ENCODE results near the gene AP2B1.
"Not testable (repeated sequence)": the region's sequence is repeated elsewhere in the genome, so short reads cannot be mapped to it uniquely, and the experiment has no call there.

AP2B1 gene

DNA sequence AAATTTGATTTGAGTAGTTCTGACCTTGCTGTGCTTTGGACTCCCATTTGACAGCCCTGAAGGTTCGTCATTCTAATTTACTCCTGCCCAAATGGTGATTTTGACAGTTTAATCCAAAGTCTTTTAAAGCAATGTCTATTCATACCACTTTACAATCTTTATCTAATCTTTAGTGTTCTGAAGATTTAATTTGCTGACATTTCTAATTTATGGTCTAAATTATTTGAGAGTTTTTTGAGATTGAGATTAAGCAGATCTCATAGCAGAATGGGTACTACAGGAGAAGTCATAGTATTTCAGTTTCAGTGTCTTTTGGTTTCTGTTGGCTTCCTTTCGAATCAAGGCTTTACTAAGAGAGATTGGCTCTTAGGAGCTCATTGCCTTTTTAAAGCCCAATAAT, 111.7 kb downstream of the AP2B1 start:
- DNase-seq (ENCODE audit: low read depth in 3 of 3) = no peak

DNA sequence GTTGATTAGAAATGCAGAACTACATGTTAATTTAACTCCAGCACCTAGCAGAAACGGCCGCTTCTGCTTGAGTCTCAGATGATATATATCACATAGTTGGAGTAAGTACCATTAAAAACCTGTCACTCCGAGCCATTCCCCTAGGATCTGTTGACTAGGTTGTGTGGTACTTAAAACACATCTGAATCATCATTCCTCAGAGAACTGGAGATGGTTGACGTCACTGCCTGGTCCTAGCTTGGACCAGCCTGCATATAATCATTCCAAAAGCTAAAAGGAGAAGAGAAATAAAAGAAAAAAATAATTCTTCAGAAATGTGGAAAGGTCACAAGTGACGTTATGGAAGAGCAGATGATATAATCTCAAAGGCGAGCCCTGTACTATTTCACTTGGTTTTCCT, 113.0 kb downstream of the AP2B1 start:
- no peak for DNase-seq (ENCODE audit: low read depth in 3 of 3)

DNA sequence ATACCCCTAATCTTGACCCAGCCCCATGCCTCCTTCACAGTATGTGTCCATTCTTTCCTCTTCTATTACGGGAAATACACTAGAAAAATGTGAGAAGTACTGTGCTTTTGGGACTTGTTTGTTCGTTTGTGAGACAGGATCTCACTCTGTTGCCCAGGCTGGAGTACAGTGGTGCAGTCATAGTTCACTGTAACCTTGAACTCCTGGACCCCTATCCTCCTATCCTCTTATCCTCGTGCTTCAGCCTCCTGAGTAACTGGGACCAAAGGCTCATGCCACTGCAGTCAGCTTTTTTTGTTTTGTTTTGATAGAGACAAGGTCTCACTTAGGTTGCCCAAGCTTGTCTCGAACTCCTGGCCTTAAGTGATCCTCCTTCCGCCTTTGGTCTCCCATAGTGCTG, 114.4 kb downstream of the AP2B1 start:
- no peak for DNase-seq (ENCODE audit: low read depth in 3 of 3)

DNA sequence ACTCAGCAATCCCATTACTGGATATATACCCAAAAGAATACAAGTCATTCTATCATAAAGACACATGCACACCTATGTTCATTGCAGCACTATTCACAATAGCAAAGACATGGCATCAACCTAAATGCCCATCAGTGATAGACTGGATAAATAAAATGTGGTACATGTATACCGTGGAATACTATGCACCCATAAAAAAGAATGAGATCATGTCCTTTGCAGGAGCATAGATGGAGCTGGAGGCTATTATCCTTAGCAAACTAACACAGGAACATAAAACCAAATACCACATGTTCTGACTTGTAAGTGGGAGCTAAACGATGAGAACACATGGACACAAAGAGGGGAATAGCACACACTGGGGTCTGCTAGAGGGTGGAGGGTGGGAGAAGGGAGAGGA, 116.2 kb downstream of the AP2B1 start:
- not testable (repeated sequence) for DNase-seq (ENCODE audit: low read depth in 3 of 3)

DNA sequence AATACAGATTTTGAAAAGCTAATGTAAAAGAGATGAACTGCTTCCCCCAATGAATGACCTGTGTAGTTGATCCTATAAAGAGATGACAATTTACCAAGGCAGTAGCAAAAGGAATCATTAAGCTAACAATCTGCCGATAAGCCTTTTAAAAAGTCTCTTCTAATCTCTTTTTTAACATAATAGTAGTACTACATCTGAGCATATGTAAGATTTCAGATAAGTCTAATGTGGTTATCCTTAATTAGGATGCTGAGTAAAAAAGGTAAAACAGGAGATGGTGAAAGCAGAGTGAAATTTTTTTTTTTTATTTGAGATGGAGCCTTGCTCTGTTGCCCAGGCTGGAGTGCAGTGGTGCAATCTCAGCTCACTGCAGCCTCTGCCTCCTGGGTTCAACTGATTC, 118.1 kb downstream of the AP2B1 start:
- no peak for DNase-seq (ENCODE audit: low read depth in 3 of 3)

DNA sequence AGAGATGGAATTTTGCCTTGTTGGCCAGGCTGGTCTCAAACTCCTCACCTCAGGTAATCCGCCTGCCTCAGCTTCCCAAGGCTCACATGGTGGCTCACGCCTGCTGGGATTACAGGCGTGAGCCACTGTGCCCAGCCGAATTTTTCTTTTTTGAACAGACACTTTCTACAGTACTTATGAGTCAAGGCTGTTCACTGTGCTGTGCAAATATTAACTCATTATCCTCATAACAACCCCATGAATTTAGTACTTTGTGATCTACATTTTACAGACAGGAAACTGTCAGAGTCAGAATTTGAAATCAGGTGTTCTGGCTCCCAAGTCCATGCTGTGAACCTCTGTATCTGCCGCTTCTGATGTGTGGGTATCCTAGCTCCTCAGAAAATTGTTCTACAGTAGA, 118.6 kb downstream of the AP2B1 start:
- no peak for DNase-seq (ENCODE audit: low read depth in 3 of 3)

DNA sequence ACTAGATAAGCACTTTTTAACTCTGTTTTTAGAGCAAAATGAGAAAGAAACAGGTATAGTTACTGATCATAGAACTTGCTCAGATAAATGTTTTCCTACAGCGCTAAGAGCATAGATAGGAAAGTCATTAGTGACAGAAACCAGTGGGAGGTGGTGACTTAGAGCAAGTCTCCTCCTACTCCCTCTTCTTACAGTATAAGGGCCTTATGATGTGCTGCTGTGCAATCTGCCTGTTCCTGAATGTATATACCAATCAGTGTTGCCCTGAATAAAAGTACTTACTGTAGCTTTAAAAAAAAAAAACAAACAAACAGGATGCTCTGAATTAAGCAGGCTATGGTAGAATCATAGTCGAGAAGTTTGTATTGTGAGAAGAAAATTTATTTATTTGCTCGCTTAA, 121.0 kb downstream of the AP2B1 start:
- no peak for DNase-seq (ENCODE audit: low read depth in 3 of 3)

DNA sequence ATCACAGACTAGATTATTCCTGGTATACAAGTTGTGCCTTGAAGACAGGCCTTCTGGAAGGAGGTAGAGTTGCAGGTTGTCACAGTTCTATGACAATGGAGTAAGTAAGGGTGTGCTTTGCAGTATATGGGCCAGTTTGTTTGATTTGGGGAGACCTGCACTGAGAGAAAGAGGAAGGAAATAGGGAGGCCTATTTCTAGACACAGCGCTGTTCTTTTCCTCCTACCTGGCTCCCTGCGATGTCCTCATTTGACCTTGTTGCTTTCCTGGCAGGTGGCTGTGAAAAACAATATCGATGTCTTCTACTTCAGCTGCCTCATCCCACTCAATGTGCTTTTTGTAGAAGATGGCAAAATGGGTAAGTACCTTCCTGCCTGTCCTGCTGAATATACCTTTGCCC, 121.8 kb downstream of the AP2B1 start:
- DNase-seq (ENCODE audit: low read depth in 3 of 3) = no peak

DNA sequence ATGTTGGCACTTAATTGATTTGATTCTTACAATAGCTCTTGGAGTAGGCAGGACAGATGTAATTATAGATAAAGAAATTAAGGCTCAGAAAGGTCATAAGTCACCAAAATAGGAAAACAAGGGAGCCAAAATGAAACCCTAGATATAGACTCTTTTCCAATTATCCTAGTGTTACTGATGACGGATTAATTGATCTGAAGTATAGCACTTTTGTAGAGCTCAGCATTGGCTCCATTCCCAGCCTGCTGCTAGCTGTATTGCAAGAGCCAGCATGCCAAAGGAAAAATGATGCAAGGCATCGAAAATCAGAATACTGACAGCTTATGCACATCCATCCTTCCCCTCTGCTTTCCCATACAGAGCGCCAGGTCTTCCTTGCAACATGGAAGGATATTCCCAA, 122.8 kb downstream of the AP2B1 start:
- no peak for DNase-seq (ENCODE audit: low read depth in 3 of 3)

DNA sequence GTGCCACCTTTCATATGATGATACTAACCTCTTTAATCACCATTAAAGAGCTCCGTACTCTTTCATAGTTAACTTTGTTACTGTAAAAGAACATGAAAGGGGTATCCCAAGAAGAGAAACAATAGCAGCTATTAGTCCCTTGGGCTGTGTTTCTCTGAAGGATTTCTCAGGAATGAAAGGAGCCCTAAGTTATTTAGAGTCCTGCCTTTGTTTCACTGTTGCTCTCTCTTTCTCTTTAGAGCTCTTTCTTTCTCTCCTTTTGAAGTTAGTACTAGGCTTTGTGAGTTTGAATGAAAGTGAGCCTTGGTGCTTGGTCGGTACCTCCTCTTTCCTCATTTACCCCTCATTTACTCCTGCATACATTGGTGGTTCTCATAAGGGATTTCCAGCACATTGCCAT, 123.8 kb downstream of the AP2B1 start:
- DNase-seq (ENCODE audit: low read depth in 3 of 3) = no peak

DNA sequence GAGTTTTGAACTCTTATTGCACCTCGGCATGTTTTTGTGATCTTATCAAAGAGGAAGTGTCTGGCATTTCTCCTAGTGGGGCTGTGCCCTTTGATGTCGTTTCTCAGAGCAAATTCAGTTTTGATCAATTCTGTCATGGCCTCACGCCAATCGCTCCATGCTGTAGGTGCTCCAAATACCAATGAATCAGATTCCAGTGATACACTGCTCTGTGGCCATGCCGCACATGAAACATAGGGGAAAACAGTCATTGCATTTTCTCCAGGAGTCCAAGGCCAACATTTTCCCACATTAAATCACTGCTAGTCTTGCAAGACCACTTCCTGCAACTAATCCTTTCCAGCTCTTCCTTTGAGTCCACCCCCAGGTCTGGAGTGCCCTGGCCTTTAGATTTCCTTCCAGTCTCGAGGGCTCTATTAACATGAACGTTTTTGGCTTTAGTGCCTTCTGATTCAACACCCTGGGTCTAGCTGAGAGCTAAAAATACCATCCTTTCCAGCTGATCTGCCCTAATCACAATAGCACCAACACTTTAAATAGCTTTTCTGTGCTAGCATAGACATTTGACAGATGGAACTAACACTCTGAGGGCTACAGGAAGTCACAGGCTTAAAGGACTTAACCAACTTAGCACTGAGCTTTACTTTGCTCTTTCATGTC, 126.1 kb downstream of the AP2B1 start:
- no peak for DNase-seq (ENCODE audit: low read depth in 3 of 3)

DNA sequence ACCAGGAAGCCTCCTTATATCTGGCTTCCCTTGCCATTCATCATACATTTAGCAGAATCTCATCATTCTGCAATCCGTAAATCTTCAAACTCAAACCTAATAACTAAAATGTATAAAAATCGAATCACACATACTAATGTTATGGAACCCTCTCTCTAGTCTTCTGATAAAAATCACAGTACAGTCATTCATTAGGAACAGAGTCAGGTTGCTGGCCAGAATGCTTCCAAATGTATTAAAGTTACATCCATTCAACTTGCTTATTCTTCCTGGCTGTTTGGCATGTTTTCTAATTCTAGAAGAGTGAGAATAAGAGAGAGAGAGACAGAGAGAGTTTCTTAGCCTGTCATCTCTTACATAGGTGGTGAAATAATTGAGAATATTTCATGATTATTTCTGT, 127.9 kb downstream of the AP2B1 start:
- DNase-seq (ENCODE audit: low read depth in 3 of 3) = no peak

DNA sequence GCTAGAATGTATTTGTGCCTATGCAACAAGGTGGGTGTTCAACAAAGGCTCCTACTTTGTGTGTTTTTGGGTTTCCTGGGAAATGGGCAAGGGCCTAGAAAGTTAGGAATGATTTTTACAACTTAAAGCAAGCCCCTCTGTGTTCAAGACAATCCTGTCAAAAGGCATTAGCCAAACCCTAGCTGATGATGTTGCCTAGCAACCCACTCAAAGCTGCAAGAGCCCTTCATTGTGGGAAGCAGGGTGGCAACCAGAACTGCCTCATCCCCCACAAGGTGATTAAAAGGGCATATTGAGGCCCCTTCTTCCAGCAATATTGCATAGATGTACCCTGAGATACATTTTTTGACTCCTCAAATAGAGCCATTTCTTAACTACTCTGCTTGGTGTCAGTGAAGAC, 128.3 kb downstream of the AP2B1 start:
- no peak for DNase-seq (ENCODE audit: low read depth in 3 of 3)

DNA sequence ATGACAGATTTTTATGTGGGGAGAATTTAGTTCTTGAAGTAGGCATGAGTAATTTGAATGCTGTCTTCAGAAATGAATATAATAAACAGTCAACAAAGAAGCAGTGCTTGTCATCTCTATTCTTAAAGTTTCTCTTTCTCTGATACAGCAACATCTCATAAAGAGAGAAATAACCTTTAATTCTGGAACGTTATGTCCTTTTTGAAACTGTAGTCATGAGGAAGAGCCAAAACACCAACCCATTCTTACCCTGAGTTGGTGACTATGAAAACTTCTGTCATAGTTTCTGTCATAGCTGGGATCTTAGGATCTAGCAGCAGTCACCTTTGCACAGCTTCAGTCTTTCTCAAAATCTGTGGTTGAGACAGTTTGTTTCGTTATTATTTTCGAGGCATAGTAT, 129.1 kb downstream of the AP2B1 start:
- DNase-seq (ENCODE audit: low read depth in 3 of 3) = no peak

DNA sequence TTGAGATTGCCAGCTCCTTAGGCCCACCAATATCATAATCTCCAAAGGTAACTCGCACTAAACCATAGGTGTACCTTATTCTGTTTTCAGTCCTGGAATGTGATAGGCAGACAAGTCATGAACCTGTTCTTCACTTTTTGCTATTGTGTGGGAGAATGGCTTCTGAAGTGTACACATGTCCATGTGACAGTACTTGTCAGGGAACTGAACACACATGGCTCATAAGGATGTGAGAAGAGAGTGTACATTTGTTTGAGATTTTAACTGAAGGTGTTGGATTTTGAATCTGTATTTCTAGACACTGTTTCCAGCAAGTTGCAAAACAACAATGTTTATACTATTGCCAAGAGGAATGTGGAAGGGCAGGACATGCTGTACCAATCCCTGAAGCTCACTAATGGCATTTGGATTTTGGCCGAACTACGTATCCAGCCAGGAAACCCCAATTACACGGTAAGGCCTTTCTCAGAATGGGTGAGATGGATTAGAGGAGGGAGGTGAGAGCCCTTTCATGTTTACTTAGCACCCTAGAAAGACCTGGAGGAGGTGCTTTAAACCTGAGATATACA, 129.9 kb downstream of the AP2B1 start:
- no peak for DNase-seq (ENCODE audit: low read depth in 3 of 3)

DNA sequence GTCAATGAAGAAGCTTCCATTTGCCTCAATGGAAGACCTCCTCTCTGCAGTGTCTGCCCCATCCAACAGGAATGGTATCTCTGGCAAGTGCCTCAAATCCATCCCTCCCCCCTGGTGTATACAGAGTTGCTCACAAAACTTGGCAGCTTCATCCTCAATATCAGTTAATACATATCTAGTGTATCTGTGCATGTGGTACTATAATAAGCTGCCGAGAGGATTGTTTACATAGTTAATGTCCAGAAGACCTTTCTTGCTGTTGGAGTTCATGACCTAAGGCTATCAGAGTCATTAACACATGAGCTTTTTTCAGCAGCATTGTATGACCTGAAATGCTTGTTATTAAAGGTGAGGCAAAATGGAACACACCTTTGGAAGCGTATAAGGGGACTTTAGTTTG, 130.4 kb downstream of the AP2B1 start:
- DNase-seq (ENCODE audit: low read depth in 3 of 3) = no peak

DNA sequence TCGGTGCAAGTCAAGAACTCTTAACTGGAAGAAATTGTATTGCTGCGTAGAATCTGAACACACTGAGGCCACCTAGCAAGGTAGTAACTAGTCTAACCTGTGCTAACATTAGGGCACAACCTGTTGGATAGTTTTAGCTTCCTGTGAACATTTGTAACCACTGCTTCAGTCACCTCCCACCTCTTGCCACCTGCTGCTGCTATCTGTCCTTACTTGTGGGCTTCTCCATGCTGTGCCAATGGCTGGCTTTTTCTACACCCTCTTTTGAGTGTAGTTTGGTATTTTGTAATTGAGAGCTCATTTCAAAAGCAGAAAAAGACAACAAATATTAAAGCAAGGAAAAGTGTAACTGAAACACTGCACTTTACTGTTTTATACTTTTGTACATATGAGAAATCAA, 136.6 kb downstream of the AP2B1 start:
- no peak for DNase-seq (ENCODE audit: low read depth in 3 of 3)

DNA sequence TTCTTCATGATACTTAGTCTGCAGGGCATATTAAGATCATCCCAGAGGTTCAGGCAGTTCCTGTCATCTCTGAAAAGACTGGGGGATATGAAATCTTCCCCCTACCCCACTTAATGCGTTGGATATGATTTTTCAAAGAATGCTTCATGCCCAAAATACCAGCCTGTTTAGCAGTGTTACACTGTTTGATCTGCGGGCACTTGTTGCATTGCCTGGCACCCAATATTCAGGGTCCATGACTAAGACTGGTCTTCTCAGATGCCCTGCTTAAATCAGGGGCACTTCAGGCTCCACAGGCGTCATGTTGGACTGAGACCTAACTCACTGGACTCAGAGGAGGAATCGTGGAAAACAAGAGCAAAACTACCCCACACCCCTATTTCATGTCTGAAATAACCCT, 137.9 kb downstream of the AP2B1 start:
- DNase-seq (ENCODE audit: low read depth in 3 of 3) = no peak

DNA sequence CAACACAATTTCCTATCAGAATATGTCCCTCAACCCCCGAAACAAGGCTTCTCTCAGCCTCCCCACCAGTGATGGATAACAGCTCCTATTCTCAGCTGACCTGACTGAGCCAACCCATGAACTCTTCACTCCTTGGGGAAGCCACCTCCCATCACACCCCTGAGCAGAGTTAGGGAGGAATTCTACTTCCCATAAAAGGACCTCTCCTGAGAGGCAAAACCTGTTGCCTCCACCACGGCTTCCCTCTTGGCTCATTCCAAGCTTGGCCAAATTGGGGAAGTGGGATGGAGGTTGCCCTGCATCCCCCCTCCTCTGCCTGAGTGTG, 138.6 kb downstream of the AP2B1 start:
- no peak for DNase-seq (ENCODE audit: low read depth in 3 of 3)

DNA sequence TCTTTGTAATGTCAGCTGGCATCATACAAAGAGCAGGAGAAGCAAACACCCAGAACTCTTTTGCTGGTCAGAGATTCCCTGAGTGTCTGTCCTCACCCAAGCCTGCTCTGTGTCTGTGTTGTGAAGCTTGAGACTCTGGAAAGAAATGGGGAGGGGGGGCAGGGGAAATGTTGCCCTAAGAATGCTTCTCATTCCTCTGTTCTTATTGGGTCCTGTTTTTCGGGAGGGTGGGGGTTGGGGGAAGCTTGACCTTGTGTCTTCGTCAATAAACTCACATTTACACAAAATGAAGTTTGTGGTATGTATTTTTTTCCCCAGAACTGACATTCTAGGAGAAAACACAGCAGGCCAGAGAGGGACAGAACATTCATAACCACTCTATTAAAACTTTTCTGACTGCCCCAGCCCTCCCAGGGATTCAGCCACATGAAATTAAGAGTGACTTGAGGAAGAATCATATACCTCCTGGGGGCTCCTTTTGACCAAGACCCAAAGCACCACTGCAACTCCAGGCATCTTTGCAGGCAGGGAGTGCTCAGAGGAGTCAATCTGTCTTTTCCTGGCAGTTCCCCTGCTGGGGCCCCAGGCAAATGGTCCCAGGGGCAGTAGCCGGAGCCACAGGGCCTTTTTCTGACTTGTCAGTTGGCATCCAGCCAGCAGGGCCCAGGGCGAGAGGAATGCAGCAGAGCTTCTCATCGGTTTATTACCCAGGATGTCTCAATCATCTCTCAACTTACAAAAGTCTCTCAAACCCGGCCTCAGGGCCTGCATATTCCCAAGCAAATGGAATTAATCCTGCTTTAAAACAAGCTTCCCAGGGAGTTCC, 139.2 kb downstream of the AP2B1 start:
- DNase-seq (ENCODE audit: low read depth in 3 of 3) = no peak

DNA sequence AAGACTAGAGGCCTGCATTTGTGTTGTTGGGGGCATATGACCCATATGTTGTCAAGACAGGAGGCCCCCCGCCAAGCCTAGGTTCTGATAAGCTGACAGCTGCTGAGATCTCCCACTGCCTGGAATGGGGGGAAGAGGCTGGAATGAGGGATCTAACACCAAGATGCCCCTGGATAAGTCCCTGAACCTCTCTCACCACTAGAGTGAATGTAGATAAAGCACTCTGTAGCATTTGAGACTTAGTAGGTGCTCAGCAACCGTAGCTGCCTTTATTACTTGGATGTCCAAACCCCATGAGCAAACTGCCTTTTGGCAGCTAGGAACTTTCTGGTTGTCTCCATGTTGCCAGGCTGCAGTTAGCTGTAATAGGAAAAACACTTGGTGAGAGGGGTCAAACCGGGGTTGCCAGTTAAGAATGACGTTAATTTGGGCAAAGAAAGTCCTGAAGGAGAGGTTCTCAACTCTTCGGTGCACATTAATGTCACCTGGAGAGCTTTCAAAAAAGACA, 139.9 kb downstream of the AP2B1 start:
- DNase-seq (ENCODE audit: low read depth in 3 of 3) = no peak

DNA sequence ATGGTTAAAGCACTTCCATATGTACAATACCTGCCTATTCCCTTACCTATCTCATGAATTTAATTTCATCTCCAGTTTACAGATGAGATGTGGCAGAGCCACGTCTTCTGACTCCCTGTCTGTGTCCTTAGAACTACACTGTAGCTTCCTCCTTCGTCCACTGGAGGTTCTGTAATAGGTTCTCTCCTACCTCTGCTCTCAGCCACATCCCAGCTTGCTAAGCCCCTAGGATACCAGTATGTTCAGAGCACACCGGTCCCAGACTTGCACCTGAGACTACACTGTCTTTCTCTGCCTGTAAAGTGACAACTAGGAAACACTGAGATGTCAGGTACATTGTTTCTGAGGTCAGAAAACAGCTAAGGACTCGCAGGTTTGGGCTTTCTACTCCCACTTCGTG, 140.5 kb downstream of the AP2B1 start:
- no peak for DNase-seq (ENCODE audit: low read depth in 3 of 3)

DNA sequence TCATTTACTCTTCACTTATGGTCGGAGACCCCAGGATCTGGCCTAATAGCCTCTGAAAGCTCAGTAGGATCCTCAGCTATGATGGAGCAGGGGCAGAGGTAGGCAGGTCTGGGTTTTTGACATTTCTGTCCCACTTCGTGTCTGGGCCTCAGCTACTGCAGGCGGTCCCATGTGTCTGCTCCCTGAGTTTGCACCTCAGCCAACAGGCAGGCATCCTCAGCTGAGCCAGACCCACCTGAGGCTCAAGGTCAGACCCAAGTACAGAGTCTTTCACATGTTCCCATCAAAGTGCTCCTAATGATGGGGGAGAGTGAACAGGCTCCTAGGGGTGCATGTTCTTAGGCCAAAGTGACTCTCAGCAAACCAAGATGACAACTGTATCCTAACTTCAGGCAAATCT, 141.4 kb downstream of the AP2B1 start:
- no peak for DNase-seq (ENCODE audit: low read depth in 3 of 3)
